ENCODE results near the gene BID.

- TF ChIP-seq CTCF (IDR thresholded peaks at IDR 0.05; ENCODE audit: insufficient read depth, low read depth, low read length) (no peak), EZH2 (IDR thresholded peaks at IDR 0.05; ENCODE audit: insufficient read depth, low read length) (no peak)
Observed at GRCh38 chr22:17808693-17809403, 34.6 kb upstream of the BID start.
